Kidney epithelial cell (primary cell): ENCODE data around the gene URB1. TPM values are rescaled to one million over a fixed set of nuclear protein-coding genes. Genes with fewer than 3 reads are reported as not detected.

Experiments
- DNase-seq: peaks from one replicate; pipeline ENCODE4 v3.0.0-alpha.2; 2010; ENCODE audit warnings: low read depth
- H3K27me3 ChIP-seq: 2 replicates; pipeline ENCODE4 v1.6.0; 2011; ENCODE audit warnings: low read length; ENCODE audit not compliant: control insufficient read depth, insufficient read depth
- H3K36me3 ChIP-seq: 2 replicates; pipeline ENCODE4 v1.5.1; 2011; ENCODE audit warnings: low read length; ENCODE audit not compliant: control insufficient read depth, insufficient read depth
- H3K4me3 ChIP-seq: 2 replicates; pipeline ENCODE4 v1.5.1; 2011; ENCODE audit warnings: low read depth, mild to moderate bottlenecking, control low read depth, low read length
- CTCF ChIP-seq: IDR thresholded peaks from 2 replicates; pipeline ENCODE4 v1.5.1; 2011; ENCODE audit warnings: mild to moderate bottlenecking, moderate library complexity, low read length, control low read depth, inconsistent platforms; ENCODE audit not compliant: insufficient read depth, poor library complexity, severe bottlenecking
- total RNA-seq: library from RNA; depleted of rRNA; stranded (reverse); fragments of >200 nt; gene quantifications from 2 replicates; pipeline ENCODE4 v1.2.3, GENCODE V29; 2015

The URB1 gene
- total RNA-seq, 1 donor from 2014 or later, result 17.8 TPM

DNA sequence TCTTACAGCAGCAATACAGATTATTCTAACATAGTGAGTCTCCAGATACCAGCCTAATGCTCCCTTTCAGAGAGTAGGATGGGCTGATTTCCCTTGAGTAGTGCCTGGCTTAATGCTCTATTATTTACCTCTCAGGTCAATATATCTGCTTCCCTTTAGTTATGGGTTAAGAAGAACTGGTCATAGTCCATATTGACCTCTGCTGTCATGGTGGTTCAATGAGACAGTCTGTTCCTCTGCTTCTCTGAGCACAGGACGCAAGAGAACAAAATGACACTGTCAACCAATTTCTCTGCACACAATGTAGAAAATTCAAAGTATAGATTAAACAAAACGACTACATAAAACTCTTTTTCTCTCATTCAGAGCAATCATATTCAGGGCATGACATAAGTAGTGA lies 91.2 kb downstream of the URB1 start:
- DNase-seq, result no peak
- Histone ChIP-seq H3K27me3 (no peaks in the 10 kb centered on the region), H3K36me3 (no peaks in the 10 kb centered on the region), H3K4me3 (no peak overlapping the region)
- TF ChIP-seq CTCF, result no peak

DNA sequence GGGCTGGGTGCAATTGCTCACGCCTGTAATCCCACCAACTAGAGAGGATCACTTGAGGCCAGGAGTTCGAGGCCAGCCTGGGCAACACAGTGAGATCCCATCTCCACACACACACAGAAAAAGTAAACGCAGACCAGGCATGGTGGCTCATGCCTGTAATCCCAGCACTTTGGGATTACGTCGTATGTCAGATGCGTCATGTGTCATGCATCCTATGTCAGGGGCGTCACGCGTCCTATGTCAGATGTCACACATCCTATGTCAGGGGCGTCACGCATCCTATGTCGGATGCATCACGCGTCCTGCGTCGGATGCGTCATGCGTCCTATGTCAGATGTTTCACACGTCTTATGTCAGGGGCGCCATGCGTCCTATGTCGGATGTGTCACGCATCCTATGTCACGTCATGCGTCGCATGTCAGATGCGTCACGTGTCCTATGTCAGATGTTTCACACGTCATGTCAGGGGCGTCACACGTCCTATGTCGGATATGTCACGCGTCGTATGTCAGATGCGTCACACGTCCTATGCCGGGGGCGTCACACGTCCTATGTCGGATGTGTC lies 92.6 kb downstream of the URB1 start:
- no peaks in the 10 kb centered on the region for H3K36me3 ChIP-seq
- H3K27me3 ChIP-seq, result no peaks in the 10 kb centered on the region
- H3K4me3 ChIP-seq, result no peak overlapping the region
- DNase-seq, result no peak
- TF ChIP-seq CTCF, result no peak

- Histone ChIP-seq H3K36me3 (no peaks in the 10 kb centered on the region), H3K27me3 (no peaks in the 10 kb centered on the region)
- no peak for TF ChIP-seq CTCF
Measured at GRCh38 chr21:32299695-32300094, 93.1 kb downstream of the URB1 start.

DNA sequence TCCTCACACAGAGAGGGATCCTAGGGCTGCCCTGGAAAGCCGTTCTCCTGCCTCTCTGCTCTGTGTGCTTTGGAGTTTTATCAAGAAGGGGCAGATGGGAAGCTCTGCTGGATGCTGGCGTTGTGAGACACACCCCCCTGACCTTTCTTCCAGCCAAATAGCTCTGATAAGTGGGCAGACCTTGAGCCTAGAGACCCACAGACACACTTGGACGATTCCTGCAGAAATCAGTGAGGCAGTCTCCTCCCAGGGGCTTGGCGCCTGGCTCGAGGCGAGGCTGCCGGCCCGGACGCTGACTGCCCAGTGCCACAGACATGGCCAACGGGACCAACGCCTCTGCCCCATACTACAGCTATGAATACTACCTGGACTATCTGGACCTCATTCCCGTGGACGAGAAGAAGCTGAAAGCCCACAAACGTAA lies 94.1 kb downstream of the URB1 start, which contains the start of gene MRAP:
MRAP (plus strand) TSS at position 198 of the 424 bp plus-strand sequence; CDS start at position 315, 117 bp downstream.
- H3K36me3 ChIP-seq, result no peaks in the 10 kb centered on the region
- no peak within 1 kb of the TSS for H3K4me3 ChIP-seq
- TF ChIP-seq CTCF, result no peak
- no peak for DNase-seq
- no peaks in the 10 kb centered on the region for H3K27me3 ChIP-seq

More at GRCh38 chr21:32299695-32300094, 93.1 kb downstream of the URB1 start:
- H3K4me3 ChIP-seq, result no peak overlapping the region
- DNase-seq, result no peak

DNA sequence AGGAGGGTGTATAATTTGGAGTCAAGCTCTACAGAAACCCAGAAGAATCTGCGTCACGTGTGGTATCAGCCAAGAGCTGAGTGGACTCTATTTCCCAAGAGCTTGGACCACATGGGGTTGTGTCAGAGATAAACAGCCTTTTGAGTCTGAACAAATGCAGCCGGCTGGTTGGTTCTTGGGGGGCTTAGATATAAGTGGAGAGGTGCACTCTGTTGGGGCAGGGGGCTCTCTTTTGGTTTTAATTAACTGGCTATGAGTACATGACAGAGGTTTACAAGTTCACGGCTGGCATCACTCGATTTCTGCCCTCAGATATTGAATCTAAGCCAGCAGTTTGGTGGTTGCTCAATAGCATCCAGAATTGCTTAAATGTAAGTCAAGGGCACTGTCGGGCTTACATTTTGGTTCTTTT lies 94.7 kb downstream of the URB1 start:
- Histone ChIP-seq H3K4me3 (no peak overlapping the region), H3K27me3 (no peaks in the 10 kb centered on the region), H3K36me3 (no peaks in the 10 kb centered on the region)
- TF ChIP-seq CTCF, result no peak
- no peak for DNase-seq

GRCh38 chr21:32297449-32297848 lies 95.4 kb downstream of the URB1 start:
- no peak for TF ChIP-seq CTCF
- no peak for DNase-seq
- Histone ChIP-seq H3K4me3 (no peak overlapping the region), H3K36me3 (no peaks in the 10 kb centered on the region), H3K27me3 (no peaks in the 10 kb centered on the region)
